ENCODE data around the gene CYB5R2. TPM values are rescaled to one million over a fixed set of nuclear protein-coding genes. Genes with fewer than 3 reads are reported as not detected.

CYB5R2 gene
- total RNA-seq, 4 donors from 2014 or later, result 2.7 to 21.3 (median 4.2) TPM; not detected in 1

DNA sequence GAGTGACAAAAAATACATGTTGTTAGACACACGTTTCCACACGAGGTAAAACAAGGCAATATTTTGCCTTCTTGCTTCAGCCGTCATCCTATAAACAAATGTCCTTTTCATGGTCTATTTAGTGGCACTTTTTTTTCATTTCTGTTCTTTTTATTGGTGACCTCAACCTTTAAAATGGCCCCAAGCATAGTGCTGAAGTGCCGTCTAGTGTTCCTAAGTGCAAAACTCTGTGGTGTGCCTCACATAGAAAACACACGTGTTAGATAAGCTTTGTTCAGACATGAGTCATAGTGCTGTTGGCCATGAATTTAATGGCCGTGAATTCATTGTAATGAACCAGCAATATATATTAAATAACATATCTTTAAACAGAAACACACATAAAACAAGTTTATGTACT lies 17.3 kb upstream of the CYB5R2 start:
- Histone ChIP-seq H3K9me3 (no peaks in the 10 kb centered on the region), H3K27me3 (peaks cover 25% of the 10 kb centered on the region), H3K4me1 (no peaks in the 10 kb centered on the region), H3K4me3 (no peak overlapping the region), H3K36me3 (no peaks in the 10 kb centered on the region), H3K27ac (no peak overlapping the region)
- in situ Hi-C loops (cut with MboI; ENCODE audit: low pct_ligation_motif_present in 1 of 4, low pct_unique_long_range_greater_than_20kb in 1 of 4, low sequenced_read_pairs in 3 of 4), result loop anchor here (10.0 to 25.0 kb wide), 3 partner anchors 578 to 603 kb away; partner anchors contain the start of gene RBMXL2 (in 1 of the 4)
- DNase-seq, result no peak
- intact Hi-C loops (cut with DNase I; ENCODE audit: low total_unique reads), result no loop called here
- TF ChIP-seq POLR2AphosphoS5 (IDR thresholded peaks at IDR 0.05) (no peak), POLR2A (IDR thresholded peaks at IDR 0.05) (no peak), EP300 (IDR thresholded peaks at IDR 0.05; ENCODE audit: low read depth) (no peak)
- TF ChIP-seq, protein P1, sequence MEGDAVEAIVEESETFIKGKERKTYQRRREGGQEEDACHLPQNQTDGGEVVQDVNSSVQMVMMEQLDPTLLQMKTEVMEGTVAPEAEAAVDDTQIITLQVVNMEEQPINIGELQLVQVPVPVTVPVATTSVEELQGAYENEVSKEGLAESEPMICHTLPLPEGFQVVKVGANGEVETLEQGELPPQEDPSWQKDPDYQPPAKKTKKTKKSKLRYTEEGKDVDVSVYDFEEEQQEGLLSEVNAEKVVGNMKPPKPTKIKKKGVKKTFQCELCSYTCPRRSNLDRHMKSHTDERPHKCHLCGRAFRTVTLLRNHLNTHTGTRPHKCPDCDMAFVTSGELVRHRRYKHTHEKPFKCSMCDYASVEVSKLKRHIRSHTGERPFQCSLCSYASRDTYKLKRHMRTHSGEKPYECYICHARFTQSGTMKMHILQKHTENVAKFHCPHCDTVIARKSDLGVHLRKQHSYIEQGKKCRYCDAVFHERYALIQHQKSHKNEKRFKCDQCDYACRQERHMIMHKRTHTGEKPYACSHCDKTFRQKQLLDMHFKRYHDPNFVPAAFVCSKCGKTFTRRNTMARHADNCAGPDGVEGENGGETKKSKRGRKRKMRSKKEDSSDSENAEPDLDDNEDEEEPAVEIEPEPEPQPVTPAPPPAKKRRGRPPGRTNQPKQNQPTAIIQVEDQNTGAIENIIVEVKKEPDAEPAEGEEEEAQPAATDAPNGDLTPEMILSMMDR (IDR thresholded peaks at IDR 0.05), result no peak
- 53 to 54% methylated on average over 3 to 6 of the region's 6 CpGs for WGBS, 2 donors (ENCODE audit: low coverage in 1 of 2)

DNA sequence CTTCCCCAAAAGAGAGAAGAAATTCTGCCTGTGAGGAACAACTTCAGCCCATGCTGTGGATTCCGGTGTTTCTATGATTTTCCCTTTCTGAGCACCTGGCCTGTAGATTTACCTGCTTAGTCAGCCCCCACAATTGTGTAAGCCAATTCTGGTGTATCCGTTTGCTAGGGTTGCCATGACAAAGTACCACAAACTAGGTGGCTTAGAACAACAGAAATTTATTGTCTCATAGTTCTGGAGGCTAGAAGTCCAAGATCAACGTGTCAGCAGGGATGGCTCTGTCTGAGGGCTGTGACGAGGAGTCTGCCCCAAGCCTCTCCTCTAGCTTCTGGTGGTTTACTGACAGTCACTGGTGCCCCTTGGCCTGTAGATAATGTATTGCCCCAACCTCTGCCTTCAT lies 15.9 kb upstream of the CYB5R2 start:
- DNase-seq, result no peak
- H3K4me1 ChIP-seq, result no peaks in the 10 kb centered on the region
- H3K9me3 ChIP-seq, result no peaks in the 10 kb centered on the region
- TF ChIP-seq EP300 (IDR thresholded peaks at IDR 0.05; ENCODE audit: low read depth), result no peak
- no peak for TF ChIP-seq POLR2AphosphoS5 (IDR thresholded peaks at IDR 0.05)
- no peak for TF ChIP-seq POLR2A (IDR thresholded peaks at IDR 0.05)
- H3K27ac ChIP-seq, result no peak overlapping the region
- in situ Hi-C loops (cut with MboI; ENCODE audit: low pct_ligation_motif_present in 1 of 4, low pct_unique_long_range_greater_than_20kb in 1 of 4, low sequenced_read_pairs in 3 of 4) (loop anchor here in 2 of 4 donors (25.0 kb wide), 2 partner anchors 577 to 602 kb away; partner anchors contain the start of gene RBMXL2 (in 1 of the 2)), intact Hi-C loops (cut with DNase I; ENCODE audit: low total_unique reads) (no loop called here)
- H3K27me3 ChIP-seq, result peaks cover 23% of the 10 kb centered on the region
- H3K4me3 ChIP-seq, result no peak overlapping the region
- no peaks in the 10 kb centered on the region for H3K36me3 ChIP-seq
- WGBS, 2 donors (ENCODE audit: low coverage in 1 of 2), result 70 to 100% methylated on average over 1 to 4 of the region's 4 CpGs

DNA sequence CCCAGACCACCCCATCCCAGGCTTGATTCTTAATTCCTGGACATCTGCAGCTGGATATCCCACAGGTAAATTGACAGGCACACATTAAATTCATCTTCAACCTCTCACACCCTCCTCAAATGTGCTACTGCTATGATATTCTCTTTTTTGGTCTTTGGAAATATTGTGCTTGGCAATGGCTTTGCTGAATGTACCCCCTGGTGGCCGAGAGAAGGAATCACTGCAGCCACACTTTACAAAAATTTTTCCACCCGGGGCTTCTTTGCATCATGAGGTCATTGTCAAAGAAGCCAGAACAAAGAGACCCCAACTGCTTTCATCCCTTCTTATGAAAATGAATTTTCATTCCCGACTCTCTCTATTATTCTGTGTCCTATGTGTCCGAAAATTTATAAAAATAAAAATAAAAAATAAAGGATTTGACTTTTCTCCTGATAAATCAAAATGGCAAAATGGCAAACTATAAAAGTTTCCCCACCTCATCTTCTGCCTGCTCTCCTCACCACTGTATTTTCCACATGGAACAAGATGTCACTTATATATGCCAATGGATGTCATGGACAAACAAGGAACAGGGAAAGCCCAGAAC lies 15.0 kb upstream of the CYB5R2 start:
- in situ Hi-C loops (cut with MboI; ENCODE audit: low pct_ligation_motif_present in 1 of 4, low pct_unique_long_range_greater_than_20kb in 1 of 4, low sequenced_read_pairs in 3 of 4) (loop anchor here in 2 of 4 donors (25.0 kb wide), 2 partner anchors 576 to 601 kb away; partner anchors contain the start of gene RBMXL2 (in 1 of the 2)), intact Hi-C loops (cut with DNase I; ENCODE audit: low total_unique reads) (no loop called here)
- no peak overlapping the region for H3K27ac ChIP-seq
- no peaks in the 10 kb centered on the region for H3K9me3 ChIP-seq
- TF ChIP-seq POLR2AphosphoS5 (IDR thresholded peaks at IDR 0.05), result no peak
- no peak for TF ChIP-seq POLR2A (IDR thresholded peaks at IDR 0.05)
- no peak for TF ChIP-seq EP300 (IDR thresholded peaks at IDR 0.05; ENCODE audit: low read depth)
- TF ChIP-seq, protein P1 (IDR thresholded peaks at IDR 0.05), result peak; percentile 64 to 81 (median 76)
- DNase-seq, result no peak
- WGBS, 2 donors (ENCODE audit: low coverage in 1 of 2), result 14 to 19% methylated on average over 4 of the region's 4 CpGs
- H3K4me3 ChIP-seq, result no peak overlapping the region
- H3K36me3 ChIP-seq, result no peaks in the 10 kb centered on the region
- no peaks in the 10 kb centered on the region for H3K4me1 ChIP-seq
- H3K27me3 ChIP-seq, result peaks cover 14% of the 10 kb centered on the region

DNA sequence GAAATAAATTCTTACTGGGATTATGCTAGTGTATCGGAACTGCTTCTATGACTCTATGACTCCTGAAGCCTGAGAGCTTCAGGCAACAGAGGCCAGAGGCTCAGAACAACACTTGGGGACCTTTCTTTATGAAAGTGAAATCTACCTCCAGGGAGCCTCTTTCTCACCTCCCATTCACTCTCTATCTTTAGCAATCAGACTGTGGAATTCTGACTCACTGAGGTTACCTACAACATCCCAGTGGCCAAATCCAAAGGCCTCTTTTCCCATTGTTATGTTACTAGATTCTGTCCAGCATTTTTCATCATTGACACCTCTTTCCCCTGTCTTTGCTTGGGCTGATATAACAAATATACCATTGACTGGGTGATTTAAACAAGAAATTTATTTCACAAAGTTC lies 14.1 kb upstream of the CYB5R2 start:
- in situ Hi-C loops (cut with MboI; ENCODE audit: low pct_ligation_motif_present in 1 of 4, low pct_unique_long_range_greater_than_20kb in 1 of 4, low sequenced_read_pairs in 3 of 4) (loop anchor here in 2 of 4 donors (25.0 kb wide), 2 partner anchors 575 to 600 kb away; partner anchors contain the start of gene RBMXL2 (in 1 of the 2)), intact Hi-C loops (cut with DNase I; ENCODE audit: low total_unique reads) (no loop called here)
- TF ChIP-seq POLR2A (IDR thresholded peaks at IDR 0.05), result no peak
- no peak for TF ChIP-seq EP300 (IDR thresholded peaks at IDR 0.05; ENCODE audit: low read depth)
- no peak for TF ChIP-seq POLR2AphosphoS5 (IDR thresholded peaks at IDR 0.05)
- TF ChIP-seq, protein P1 (IDR thresholded peaks at IDR 0.05), result no peak
- no peaks in the 10 kb centered on the region for H3K4me1 ChIP-seq
- WGBS, 2 donors (ENCODE audit: low coverage in 1 of 2), result 89 to 100% methylated on average over 1 of the region's 1 CpG
- no peak for DNase-seq
- H3K27ac ChIP-seq, result no peak overlapping the region
- H3K27me3 ChIP-seq, result peaks cover 7% of the 10 kb centered on the region
- H3K9me3 ChIP-seq, result no peaks in the 10 kb centered on the region
- no peak overlapping the region for H3K4me3 ChIP-seq
- no peaks in the 10 kb centered on the region for H3K36me3 ChIP-seq

Data from transverse colon (tissue), 4 donors.